ACC112 (cell line): Measurements from ENCODE around the gene ALPI.

Experiments used
- H2AFZ ChIP-seq: fragments of 200-600 bp; sonication (generic); one replicate; pipeline ENCODE4 v1.6.0; 2017; ENCODE audit warnings: antibody characterized with exemption, low read length; ENCODE audit not compliant: unreplicated experiment
- H3K27ac ChIP-seq: fragments of 200-600 bp; sonication (generic); 2 replicates; pipeline ENCODE4 v1.5.1; 2014; ENCODE audit warnings: low read depth, mild to moderate bottlenecking, antibody characterized with exemption, low read length, moderate library complexity
- H3K27me3 ChIP-seq: fragments of 200-600 bp; sonication (generic); 2 replicates; pipeline ENCODE4 v1.6.1; 2014; ENCODE audit warnings: mild to moderate bottlenecking, antibody characterized with exemption, low read length, moderate library complexity, mixed read lengths; ENCODE audit not compliant: insufficient read depth
- H3K36me3 ChIP-seq: fragments of 200-600 bp; sonication (generic); 2 replicates; pipeline ENCODE4 v1.6.1; 2016; ENCODE audit warnings: mild to moderate bottlenecking, antibody characterized with exemption, low read length, moderate library complexity, mixed read lengths; ENCODE audit not compliant: insufficient read depth
- H3K4me1 ChIP-seq: fragments of 200-600 bp; sonication (generic); one replicate; pipeline ENCODE4 v1.6.1; 2016; ENCODE audit warnings: low read length, mixed read lengths; ENCODE audit not compliant: insufficient read depth, unreplicated experiment, control insufficient read depth
- H3K4me3 ChIP-seq: fragments of 200-600 bp; sonication (generic); 2 replicates; pipeline ENCODE4 v1.5.1; 2014; ENCODE audit warnings: mild to moderate bottlenecking, low read depth, low read length
- H3K79me2 ChIP-seq: fragments of 200-600 bp; sonication (generic); one replicate; pipeline ENCODE4 v1.6.0; 2016; ENCODE audit warnings: low read length; ENCODE audit not compliant: control insufficient read depth, unreplicated experiment, insufficient read depth

The ALPI gene

DNA sequence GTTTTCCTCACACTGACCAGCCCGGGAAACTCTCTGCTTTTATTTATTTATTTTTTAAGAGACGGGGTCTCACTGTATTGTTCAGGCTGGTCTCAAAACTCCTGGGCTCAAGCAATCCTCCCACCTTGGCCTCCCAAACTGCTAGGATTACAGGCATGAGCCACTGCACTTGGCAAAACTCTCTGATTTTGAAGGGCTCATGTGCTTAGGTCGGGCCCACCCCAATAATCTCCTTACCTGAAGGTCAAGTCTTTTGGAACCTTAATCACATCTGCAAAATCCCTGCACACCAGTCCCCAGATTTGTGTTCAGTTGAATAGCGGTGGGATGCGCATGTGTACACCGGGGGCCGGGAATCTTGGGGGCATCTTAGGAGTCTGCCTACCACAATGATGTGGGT is 39.3 kb downstream of the ALPI start:
- H3K36me3 ChIP-seq = no peaks in the 10 kb centered on the region
- H3K27ac ChIP-seq = no peak overlapping the region

DNA sequence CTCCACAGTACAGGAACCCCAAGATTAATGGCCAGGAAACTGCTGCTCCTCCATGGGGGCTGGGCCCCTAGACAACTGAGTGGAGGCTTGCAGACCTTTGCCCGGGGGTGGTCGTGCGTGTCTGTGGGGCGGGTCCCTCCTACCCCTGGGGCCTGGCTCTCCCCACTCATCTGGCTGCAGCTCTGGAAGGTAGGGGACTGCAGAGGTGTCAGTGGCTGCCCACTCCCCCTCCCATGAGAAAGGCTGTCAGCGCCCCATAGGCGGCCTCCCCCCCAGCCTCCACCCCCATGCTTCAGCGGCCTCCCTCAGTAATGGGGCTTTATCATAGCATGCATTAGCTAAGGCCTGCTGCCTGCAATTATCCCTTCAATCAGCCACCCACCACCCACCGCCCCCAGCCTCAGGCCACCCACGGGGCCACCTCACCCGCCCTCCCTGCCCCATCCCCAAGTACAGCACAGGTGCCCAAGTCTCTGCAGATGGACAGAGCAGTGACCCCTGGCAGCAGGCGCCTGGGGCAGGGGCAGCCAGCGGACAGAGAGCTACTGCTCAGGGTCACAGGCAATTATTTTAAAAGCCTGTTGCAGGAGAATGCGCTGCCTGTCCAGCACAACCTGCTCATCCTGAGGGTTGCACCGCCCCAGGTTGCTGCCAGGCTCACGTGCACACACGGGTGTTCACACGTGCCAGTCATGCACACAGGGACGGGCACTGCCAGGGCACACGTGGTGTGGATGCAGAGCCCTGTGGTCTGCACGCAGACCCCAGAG is 40.7 kb downstream of the ALPI start:
- H3K4me3 ChIP-seq = no peak overlapping the region
- peaks cover 22% of the 10 kb centered on the region for H3K27me3 ChIP-seq
- no peaks in the 10 kb centered on the region for H3K79me2 ChIP-seq
- no peaks in the 10 kb centered on the region for H3K36me3 ChIP-seq
- no peaks in the 10 kb centered on the region for H3K4me1 ChIP-seq
- no peak overlapping the region for H3K27ac ChIP-seq
- no peak overlapping the region for H2AFZ ChIP-seq

More for the DNA sequence above, 39.3 kb downstream of the ALPI start:
- Histone ChIP-seq H3K79me2 (no peaks in the 10 kb centered on the region), H3K27me3 (peaks cover 14% of the 10 kb centered on the region; the same call in 1 of the 2 replicates), H3K4me1 (no peaks in the 10 kb centered on the region), H3K4me3 (no peak overlapping the region), H2AFZ (no peak overlapping the region)

DNA sequence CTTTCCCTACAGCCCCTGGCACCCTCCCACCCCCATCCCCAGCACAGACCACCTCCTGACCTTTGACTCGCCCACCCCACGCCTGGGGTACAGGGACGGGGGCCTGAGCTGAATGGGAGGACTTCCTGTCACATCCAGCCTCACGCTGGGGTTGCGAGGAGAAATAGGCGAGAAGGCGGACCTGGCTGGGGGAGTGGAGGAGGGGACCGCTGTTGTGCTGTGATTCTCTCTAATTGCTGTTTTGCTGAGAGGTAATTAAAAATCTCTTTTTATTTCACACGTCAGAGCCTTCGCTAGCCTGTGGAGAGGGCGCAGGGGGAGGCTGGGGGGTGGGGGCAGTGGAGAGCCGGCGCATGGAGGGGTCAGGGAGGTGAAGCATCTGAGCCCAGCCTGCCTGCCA is 41.4 kb downstream of the ALPI start:
- no peak overlapping the region for H3K4me3 ChIP-seq

DNA sequence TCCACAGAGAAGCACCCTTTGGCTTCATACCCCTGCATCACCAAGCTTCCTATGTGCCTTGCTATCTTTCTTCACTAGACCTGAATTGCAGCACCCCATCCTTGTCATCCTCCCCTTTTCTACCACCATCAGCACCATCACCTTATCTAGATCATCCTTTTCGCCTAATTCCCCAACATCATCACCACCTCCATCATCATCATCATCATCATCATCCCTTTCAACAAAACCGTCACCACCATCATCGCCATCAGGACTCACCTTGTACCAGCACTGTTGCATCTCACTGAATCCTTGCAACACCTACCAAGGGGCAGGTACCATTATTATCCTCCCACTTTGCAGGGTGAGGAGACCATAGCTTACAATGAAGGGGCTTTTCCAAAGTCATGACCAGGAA is 42.5 kb downstream of the ALPI start:
- Histone ChIP-seq H3K79me2 (no peaks in the 10 kb centered on the region), H3K27me3 (peaks cover 38% of the 10 kb centered on the region), H3K4me1 (peaks cover 2% of the 10 kb centered on the region), H3K27ac (no peak overlapping the region), H2AFZ (no peak overlapping the region), H3K36me3 (no peaks in the 10 kb centered on the region), H3K4me3 (no peak overlapping the region)

More for the DNA sequence above, 41.4 kb downstream of the ALPI start:
- Histone ChIP-seq H3K4me1 (no peaks in the 10 kb centered on the region), H3K79me2 (no peaks in the 10 kb centered on the region), H2AFZ (no peak overlapping the region), H3K36me3 (no peaks in the 10 kb centered on the region), H3K27me3 (peaks cover 27% of the 10 kb centered on the region), H3K27ac (no peak overlapping the region)

DNA sequence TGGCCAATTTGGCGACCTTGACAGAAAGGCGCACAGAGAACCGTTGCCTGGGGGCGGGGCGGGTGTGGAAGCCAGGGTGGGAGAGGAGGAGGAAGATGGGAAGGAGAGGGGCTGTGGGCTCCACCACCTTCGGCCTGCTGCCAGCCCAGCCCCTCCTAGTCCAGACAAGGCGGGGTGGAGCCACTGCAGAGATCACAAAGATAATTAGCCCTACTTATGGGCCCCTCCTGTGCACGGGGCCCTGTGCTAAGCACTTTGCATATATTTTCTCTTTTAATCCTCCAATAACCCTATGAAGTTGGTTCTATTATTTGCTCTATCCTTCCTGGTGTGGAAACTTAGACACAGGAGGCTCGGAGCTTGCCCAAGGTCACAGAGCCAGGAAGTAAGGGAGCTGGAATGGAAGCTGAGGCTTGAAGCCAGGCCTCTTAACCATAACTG is 45.4 kb downstream of the ALPI start:
- Histone ChIP-seq H3K27me3 (peaks cover 64% of the 10 kb centered on the region), H3K4me3 (no peak overlapping the region), H3K4me1 (peaks cover 2% of the 10 kb centered on the region), H3K27ac (no peak overlapping the region), H3K79me2 (no peaks in the 10 kb centered on the region), H3K36me3 (no peaks in the 10 kb centered on the region), H2AFZ (no peak overlapping the region)

DNA sequence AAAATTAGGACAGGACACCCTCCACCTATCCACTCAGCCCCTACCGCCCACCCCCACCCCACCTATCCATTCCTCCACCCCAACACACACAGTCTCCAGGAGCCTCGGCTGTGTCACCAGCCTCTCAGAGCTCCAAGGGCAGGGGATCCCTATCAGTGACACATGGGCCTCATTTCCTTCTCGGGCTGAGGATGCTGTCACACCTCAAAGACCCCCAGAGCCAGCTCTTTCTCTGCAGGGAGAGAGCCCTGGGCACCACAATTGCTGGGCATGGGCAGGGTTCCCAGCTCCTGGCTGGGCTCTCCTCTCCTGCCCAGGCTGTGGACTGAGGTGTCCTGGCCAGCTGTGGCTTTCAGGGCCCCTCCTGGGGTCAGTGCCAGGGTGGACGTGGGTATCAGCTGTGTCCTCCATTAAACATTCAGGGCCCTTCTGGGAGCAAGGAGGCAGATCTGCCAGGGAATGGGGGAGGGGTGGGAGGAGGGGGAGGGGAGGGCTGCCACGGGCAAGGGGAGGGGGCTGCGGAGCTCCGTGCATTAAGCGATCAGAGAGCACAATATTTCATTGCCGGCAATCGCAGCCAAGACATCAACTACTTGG is 45.9 kb downstream of the ALPI start:
- H3K36me3 ChIP-seq = no peaks in the 10 kb centered on the region
- no peaks in the 10 kb centered on the region for H3K79me2 ChIP-seq
- no peak overlapping the region for H2AFZ ChIP-seq
- no peak overlapping the region for H3K27ac ChIP-seq
- H3K27me3 ChIP-seq = peaks cover 64% of the 10 kb centered on the region
- H3K4me3 ChIP-seq = no peak overlapping the region
- H3K4me1 ChIP-seq = peaks cover 2% of the 10 kb centered on the region

DNA sequence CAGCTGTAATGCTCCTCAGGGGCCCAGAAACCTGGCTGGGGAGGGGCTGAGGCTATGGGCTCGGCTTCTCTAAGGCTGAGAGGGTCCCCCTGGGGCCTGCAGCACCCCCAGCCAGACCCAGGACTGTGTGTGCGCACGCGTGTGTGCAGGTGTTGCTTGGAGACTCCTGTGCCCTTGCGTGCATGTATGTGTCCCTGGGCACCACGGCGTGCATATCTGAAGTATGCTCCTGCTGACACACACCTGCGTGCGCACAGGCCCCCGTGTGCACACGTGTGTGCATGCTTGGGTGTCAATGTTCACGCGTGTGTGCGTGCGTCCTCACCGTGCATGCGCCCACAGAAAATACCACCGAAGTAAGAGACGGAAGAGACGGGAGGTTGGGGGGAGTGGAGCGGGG is 46.6 kb downstream of the ALPI start:
- no peak overlapping the region for H2AFZ ChIP-seq
- H3K4me1 ChIP-seq = peaks cover 2% of the 10 kb centered on the region
- no peak overlapping the region for H3K4me3 ChIP-seq
- no peaks in the 10 kb centered on the region for H3K36me3 ChIP-seq
- no peak overlapping the region for H3K27ac ChIP-seq
- H3K79me2 ChIP-seq = no peaks in the 10 kb centered on the region
- H3K27me3 ChIP-seq = peaks cover 70% of the 10 kb centered on the region

DNA sequence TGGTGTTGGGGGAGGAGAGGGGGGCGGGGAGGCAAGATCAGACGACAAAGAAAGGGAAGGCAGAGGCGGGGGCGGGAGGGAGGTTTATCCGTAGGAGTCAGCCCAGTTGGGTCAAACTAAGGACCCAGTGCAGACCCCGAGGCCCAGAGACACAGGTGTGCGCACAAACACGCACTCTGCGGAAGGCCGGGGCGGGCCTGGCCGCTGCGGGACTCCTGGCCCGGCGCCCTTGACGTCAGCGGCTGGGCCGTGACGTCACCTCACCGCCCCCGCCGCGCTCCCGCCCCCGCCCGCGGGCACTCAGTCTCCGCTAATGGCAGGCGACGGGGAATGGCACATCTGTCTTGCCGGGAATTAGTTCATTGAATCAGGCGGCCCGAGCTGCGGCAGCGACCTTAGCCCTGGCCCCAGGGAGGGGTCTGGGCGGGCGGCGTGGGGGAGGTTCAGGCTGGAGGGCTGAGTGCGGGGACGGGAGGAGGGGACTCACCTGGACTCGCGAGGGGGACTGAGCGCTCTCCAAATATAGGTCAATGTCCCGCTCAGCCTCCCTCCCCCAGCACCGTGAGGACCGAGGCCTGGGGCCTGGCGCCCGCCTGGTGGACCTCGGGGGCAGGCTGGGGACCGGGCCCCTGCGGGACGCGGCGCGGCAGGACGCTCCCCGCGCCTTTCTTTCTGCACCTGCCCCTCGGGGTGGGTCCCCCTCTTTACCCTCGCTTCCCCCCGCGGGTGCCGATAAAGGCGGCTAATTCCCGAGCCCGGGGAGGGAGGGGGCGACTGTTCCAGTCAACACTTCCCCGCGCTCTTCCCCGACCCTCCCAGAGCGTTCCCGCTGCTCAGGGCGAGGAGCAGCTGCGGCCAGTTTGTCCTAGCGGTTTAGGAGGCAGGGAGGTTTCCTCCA is 47.2 kb downstream of the ALPI start:
- no peak overlapping the region for H2AFZ ChIP-seq
- no peak overlapping the region for H3K27ac ChIP-seq
- peak overlapping the region; percentile 55 for H3K4me3 ChIP-seq
- no peaks in the 10 kb centered on the region for H3K79me2 ChIP-seq
- peaks cover 2% of the 10 kb centered on the region for H3K4me1 ChIP-seq
- no peaks in the 10 kb centered on the region for H3K36me3 ChIP-seq
- H3K27me3 ChIP-seq = peaks cover 70% of the 10 kb centered on the region

DNA sequence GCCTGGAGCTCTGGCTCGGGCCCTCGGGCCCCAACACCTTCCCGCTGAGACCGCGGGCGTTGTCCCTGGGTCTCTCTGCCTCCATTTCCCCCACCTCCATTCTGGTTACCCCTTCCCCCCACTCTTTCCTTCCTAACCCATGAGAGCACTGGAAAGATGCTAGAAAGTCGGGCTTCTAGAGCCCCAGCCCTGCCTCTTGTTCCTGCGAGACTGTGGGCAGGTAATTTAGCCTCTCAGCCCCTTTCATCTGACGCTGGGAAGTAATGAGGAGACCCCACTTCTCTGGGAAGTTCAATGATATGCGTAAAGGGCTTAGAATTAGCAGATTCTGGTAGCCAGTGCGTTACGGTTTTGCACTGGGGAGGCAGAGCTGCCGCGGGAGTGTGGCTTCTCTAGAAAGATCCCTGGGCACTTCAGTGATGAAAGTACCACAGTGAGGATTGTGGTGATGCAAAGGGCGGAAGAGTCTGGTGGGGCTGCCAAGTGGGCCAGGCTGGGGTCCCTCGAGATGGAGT is 47.9 kb downstream of the ALPI start:
- Histone ChIP-seq H3K4me3 (no peak overlapping the region), H3K4me1 (peaks cover 2% of the 10 kb centered on the region), H3K27ac (no peak overlapping the region), H3K27me3 (peaks cover 65% of the 10 kb centered on the region), H2AFZ (no peak overlapping the region), H3K79me2 (no peaks in the 10 kb centered on the region), H3K36me3 (no peaks in the 10 kb centered on the region)

DNA sequence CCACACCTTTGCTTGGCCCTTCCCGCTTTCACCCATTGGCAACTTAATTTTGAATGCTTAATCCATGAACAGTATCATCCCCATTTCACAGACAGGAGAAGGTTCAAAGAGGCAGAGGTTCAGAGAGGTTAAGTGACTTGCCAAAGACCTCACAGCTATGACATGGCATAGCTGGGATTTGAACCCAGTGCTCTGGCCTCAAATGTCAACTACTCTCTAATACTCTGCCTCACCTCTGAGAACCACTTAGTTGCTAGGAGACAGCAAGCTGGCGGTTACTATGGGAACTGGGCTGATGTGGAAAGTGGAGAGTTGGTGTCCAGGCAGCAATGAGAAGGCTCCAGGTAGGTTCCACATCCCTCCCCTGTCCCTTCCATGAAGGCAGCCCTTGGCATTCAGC is 48.5 kb downstream of the ALPI start:
- H3K4me1 ChIP-seq = peaks cover 2% of the 10 kb centered on the region
- H3K27ac ChIP-seq = no peak overlapping the region
- H3K36me3 ChIP-seq = no peaks in the 10 kb centered on the region
- H2AFZ ChIP-seq = no peak overlapping the region
- peaks cover 63% of the 10 kb centered on the region for H3K27me3 ChIP-seq
- no peaks in the 10 kb centered on the region for H3K79me2 ChIP-seq
- H3K4me3 ChIP-seq = no peak overlapping the region
